HepG2 (cell line): Measurements from ENCODE around the gene SNRPD3. TPM values are rescaled to one million over a fixed set of nuclear protein-coding genes. Genes with fewer than 3 reads are reported as not detected.

Experiments
- ARID5B ChIP-seq: IDR thresholded peaks from 2 replicates; pipeline ENCODE4 v1.4.0; 2020; ENCODE audit warnings: mild to moderate bottlenecking, missing genetic modification reagents
- CBX5 ChIP-seq: sonication (generic); formaldehyde crosslinking; IDR thresholded peaks from 2 replicates; pipeline ENCODE4 v1.4.0; 2020; ENCODE audit warnings: missing genetic modification reagents, borderline replicate concordance
- MEF2D ChIP-seq: sonication (generic); formaldehyde crosslinking; IDR thresholded peaks from 2 replicates; pipeline ENCODE4 v1.5.1; 2020; ENCODE audit warnings: mild to moderate bottlenecking, missing genetic modification reagents
- PAXIP1 ChIP-seq: sonication (generic); formaldehyde crosslinking; conservative IDR thresholded peaks from 2 replicates; pipeline ENCODE4 v1.4.0; 2020; ENCODE audit warnings: mild to moderate bottlenecking, missing genetic modification reagents, moderate library complexity
- SATB2 ChIP-seq: sonication (generic); formaldehyde crosslinking; IDR thresholded peaks from 2 replicates; pipeline ENCODE4 v1.5.0; 2020; ENCODE audit warnings: missing genetic modification reagents
- ZBED4 ChIP-seq: sonication (generic); formaldehyde crosslinking; IDR thresholded peaks from 2 replicates; pipeline ENCODE4 v1.4.0; 2020; ENCODE audit warnings: missing genetic modification reagents, borderline replicate concordance
- ZGPAT ChIP-seq: IDR thresholded peaks from 2 replicates; pipeline ENCODE4 v1.6.1; 2016; ENCODE audit warnings: mild to moderate bottlenecking
- ZNF253 ChIP-seq: sonication (generic); formaldehyde crosslinking; IDR thresholded peaks from 2 replicates; pipeline ENCODE4 v1.8.0; 2022; ENCODE audit warnings: mild to moderate bottlenecking, missing genetic modification reagents, borderline replicate concordance
- ZNF7 ChIP-seq: IDR thresholded peaks from 2 replicates; pipeline ENCODE4 v1.6.1; 2016; ENCODE audit warnings: missing biosample characterization, missing genetic modification reagents
- ZNF768 ChIP-seq: sonication (generic); formaldehyde crosslinking; IDR thresholded peaks from 2 replicates; pipeline ENCODE4 v1.4.0; 2020; ENCODE audit warnings: missing genetic modification reagents
- ZXDC ChIP-seq: sonication (generic); formaldehyde crosslinking; IDR thresholded peaks from 2 replicates; pipeline ENCODE4 v1.5.0; 2020; ENCODE audit warnings: mild to moderate bottlenecking, missing genetic modification reagents
- polyA plus RNA-seq, 8 experiments: library from polyadenylated mRNA; depleted of rRNA in 3 of 8; stranded (reverse) in 7 of 8; unstranded in 1 of 8; fragments of >200 nt; fragmentation: Illumina TruSeq in 4 of 8; extraction: Trizol in 4 of 8; gene quantifications; 2 replicates each; pipeline versions ENCODE4 v1.2.1 to v1.2.3, GENCODE V29; 2011 to 2016; ENCODE audit warnings: low read depth in 4 of 8, missing spikeins in 1 of 8, mixed read lengths in 1 of 8; ENCODE audit not compliant: insufficient read depth in 1 of 8
- total RNA-seq, 5 experiments: library from RNA; depleted of rRNA; stranded (reverse); fragments of >200 nt; fragmentation: Illumina TruSeq; extraction: Trizol; gene quantifications; 2 replicates each; pipeline ENCODE4 v1.2.3, GENCODE V29; 2016; ENCODE audit warnings: low read depth in 1 of 5

The SNRPD3 gene
- total and polyA plus RNA-seq, 2 of the 13 experiments (the other 11 are each of a cell fraction or from before 2014, with no cell fraction given): 110 to 209 TPM

GRCh38 chr22:24525416-24526037 lies 30.3 kb upstream of the SNRPD3 start (continued):
- TF ChIP-seq ZGPAT (CRISPR knock-in tag) (peak; percentile 64), ZNF253 (CRISPR knock-in tag) (no peak), SATB2 (no peak), ZNF7 (CRISPR knock-in tag) (no peak), ARID5B (CRISPR knock-in tag) (peak; percentile 88), CBX5 (CRISPR knock-in tag) (peak; percentile 94; the same call in 1 of the 2 replicates), ZXDC (CRISPR knock-in tag) (no peak), ZBED4 (CRISPR knock-in tag) (no peak), PAXIP1 (CRISPR knock-in tag) (peak; percentile 79), ZNF768 (CRISPR knock-in tag) (no peak), MEF2D (CRISPR knock-in tag) (peak; percentile 57; the same call in 1 of the 2 replicates)
